Stimulated activated CD4-positive, alpha-beta T cell treated with anti-CD3 and anti-CD28 coated beads, TNF-alpha, amount 100 ng/mL, for 48 hours (primary cell): ENCODE measurements around the gene ZNF726.
"Not testable (repeated sequence)": the region's sequence is repeated elsewhere in the genome, so short reads cannot be mapped to it uniquely, and the experiment has no call there.

Experiments
- DNase-seq, 3 donors: peaks; one replicate each; pipeline ENCODE4 v3.0.0-alpha.2; 2020; ENCODE audit warnings: low read depth in 3 of 3

The ZNF726 gene

GRCh38 chr19:23943411-23943810 lies 28.7 kb downstream of the ZNF726 start:
- DNase-seq = no peak

GRCh38 chr19:23946569-23946968 lies 31.9 kb downstream of the ZNF726 start:
- no peak for DNase-seq

- no peak for DNase-seq
These were observed 34.9 kb downstream of the ZNF726 start for GRCh38 chr19:23949611-23950010.

- DNase-seq = no peak
These were observed 41.4 kb downstream of the ZNF726 start for GRCh38 chr19:23956051-23956450.

- DNase-seq = no peak
These were observed 43.1 kb downstream of the ZNF726 start for GRCh38 chr19:23957660-23958281.

GRCh38 chr19:23963396-23963795 lies 48.7 kb downstream of the ZNF726 start:
- DNase-seq = not testable (repeated sequence)

GRCh38 chr19:23963881-23964280 lies 49.2 kb downstream of the ZNF726 start:
- not testable (repeated sequence) for DNase-seq

GRCh38 chr19:23964334-23964733 lies 49.6 kb downstream of the ZNF726 start:
- DNase-seq = not testable (repeated sequence)

- DNase-seq = no peak
These were observed 54.9 kb downstream of the ZNF726 start for GRCh38 chr19:23969630-23970029.

GRCh38 chr19:23971598-23971997 lies 56.9 kb downstream of the ZNF726 start:
- no peak for DNase-seq

GRCh38 chr19:23972161-23972560 lies 57.5 kb downstream of the ZNF726 start:
- no peak for DNase-seq

- DNase-seq = no peak
These were observed 60.3 kb downstream of the ZNF726 start for GRCh38 chr19:23974941-23975340.

GRCh38 chr19:23976631-23977030 lies 61.9 kb downstream of the ZNF726 start:
- not testable (repeated sequence) for DNase-seq

GRCh38 chr19:23977256-23977655 lies 62.6 kb downstream of the ZNF726 start:
- not testable (repeated sequence) for DNase-seq

GRCh38 chr19:23978068-23978467 lies 63.4 kb downstream of the ZNF726 start:
- DNase-seq = no peak

- DNase-seq = no peak
These were observed 66.1 kb downstream of the ZNF726 start for GRCh38 chr19:23980805-23981204.

- DNase-seq = no peak
These were observed 67.2 kb downstream of the ZNF726 start for GRCh38 chr19:23981863-23982262.

- DNase-seq = no peak
These were observed 68.7 kb downstream of the ZNF726 start for GRCh38 chr19:23983406-23983805.
